Measurements from ENCODE around the gene CASKIN1. TPM values are rescaled to one million over a fixed set of nuclear protein-coding genes. Genes with fewer than 3 reads are reported as not detected.

The CASKIN1 gene
- total RNA-seq, 2 donors from 2014 or later: 8.2 to 9.7 TPM

DNA sequence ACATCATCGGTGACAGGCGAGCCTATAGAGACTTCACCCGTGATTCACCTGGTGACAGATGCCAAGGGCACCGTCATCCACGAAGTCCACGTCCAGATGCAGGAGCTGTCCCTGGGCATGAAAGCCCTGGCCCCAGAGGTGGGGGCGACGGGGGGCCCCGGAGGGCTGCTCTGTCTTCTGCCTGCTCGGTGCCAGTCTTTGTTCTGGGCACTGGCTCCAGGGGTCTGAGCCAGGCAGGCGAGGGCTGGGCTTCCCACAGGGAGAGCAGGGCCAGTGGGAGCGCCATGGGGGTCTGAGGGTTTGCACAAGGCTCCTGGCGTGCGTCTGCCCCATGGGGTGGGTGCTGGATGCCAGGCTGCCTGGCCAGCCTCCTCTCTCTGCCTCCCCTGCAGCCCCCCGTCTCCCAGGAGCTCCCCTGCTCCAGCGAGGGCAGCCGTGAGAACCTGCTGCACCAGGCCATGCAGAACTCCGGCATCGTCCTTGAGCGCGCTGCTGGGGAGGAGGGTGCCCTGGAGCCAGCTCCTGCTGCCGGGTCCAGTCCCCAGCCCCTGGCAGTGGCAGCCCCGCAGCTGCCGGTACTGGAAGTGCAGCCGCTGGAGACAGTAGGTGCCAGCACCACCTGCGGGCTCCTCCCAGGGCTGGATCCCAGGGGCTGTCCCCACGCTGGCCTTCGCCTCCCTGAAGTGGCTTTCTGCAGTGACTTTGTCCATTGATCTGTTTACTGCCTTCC is 36.8 kb upstream of the CASKIN1 start:
- Histone ChIP-seq H3K27ac (ENCODE audit: low read depth, low read length) (no peak overlapping the region), H3K36me3 (ENCODE audit: control insufficient read depth, insufficient read depth, low read length) (peaks cover 20% of the 10 kb centered on the region), H3K4me1 (ENCODE audit: control insufficient read depth, insufficient read depth, low read length) (no peaks in the 10 kb centered on the region), H3K9me3 (ENCODE audit: control insufficient read depth, low read length) (no peaks in the 10 kb centered on the region), H3K27me3 (ENCODE audit: control insufficient read depth, insufficient read depth, low read length, poor library complexity, severe bottlenecking) (peaks cover 23% of the 10 kb centered on the region), H3K4me3 (ENCODE audit: low read length) (no peak overlapping the region), H3K9ac (ENCODE audit: extremely low read depth, low read length, poor library complexity, severe bottlenecking) (no peak overlapping the region)
- no peak for DNase-seq
- H3K4me1 Mint-ChIP-seq: no peaks in the 10 kb centered on the region
- peaks cover 21% of the 10 kb centered on the region for H3K27me3 Mint-ChIP-seq (ENCODE audit: insufficient read depth)
- no peak overlapping the region for H3K27ac Mint-ChIP-seq
- H3K36me3 Mint-ChIP-seq (ENCODE audit: low read depth): peaks cover 15% of the 10 kb centered on the region
- H3K4me3 Mint-ChIP-seq: no peak overlapping the region
- WGBS, 2 experiments (ENCODE audit: insufficient coverage in 1 of 2, insufficient read length in 1 of 2): 96 to 97% methylated on average over 22 to 28 of the region's 28 CpGs
- no peaks in the 10 kb centered on the region for H3K9me3 Mint-ChIP-seq
- TF ChIP-seq, protein P1, sequence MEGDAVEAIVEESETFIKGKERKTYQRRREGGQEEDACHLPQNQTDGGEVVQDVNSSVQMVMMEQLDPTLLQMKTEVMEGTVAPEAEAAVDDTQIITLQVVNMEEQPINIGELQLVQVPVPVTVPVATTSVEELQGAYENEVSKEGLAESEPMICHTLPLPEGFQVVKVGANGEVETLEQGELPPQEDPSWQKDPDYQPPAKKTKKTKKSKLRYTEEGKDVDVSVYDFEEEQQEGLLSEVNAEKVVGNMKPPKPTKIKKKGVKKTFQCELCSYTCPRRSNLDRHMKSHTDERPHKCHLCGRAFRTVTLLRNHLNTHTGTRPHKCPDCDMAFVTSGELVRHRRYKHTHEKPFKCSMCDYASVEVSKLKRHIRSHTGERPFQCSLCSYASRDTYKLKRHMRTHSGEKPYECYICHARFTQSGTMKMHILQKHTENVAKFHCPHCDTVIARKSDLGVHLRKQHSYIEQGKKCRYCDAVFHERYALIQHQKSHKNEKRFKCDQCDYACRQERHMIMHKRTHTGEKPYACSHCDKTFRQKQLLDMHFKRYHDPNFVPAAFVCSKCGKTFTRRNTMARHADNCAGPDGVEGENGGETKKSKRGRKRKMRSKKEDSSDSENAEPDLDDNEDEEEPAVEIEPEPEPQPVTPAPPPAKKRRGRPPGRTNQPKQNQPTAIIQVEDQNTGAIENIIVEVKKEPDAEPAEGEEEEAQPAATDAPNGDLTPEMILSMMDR (conservative IDR thresholded peaks at IDR 0.05): no peak

DNA sequence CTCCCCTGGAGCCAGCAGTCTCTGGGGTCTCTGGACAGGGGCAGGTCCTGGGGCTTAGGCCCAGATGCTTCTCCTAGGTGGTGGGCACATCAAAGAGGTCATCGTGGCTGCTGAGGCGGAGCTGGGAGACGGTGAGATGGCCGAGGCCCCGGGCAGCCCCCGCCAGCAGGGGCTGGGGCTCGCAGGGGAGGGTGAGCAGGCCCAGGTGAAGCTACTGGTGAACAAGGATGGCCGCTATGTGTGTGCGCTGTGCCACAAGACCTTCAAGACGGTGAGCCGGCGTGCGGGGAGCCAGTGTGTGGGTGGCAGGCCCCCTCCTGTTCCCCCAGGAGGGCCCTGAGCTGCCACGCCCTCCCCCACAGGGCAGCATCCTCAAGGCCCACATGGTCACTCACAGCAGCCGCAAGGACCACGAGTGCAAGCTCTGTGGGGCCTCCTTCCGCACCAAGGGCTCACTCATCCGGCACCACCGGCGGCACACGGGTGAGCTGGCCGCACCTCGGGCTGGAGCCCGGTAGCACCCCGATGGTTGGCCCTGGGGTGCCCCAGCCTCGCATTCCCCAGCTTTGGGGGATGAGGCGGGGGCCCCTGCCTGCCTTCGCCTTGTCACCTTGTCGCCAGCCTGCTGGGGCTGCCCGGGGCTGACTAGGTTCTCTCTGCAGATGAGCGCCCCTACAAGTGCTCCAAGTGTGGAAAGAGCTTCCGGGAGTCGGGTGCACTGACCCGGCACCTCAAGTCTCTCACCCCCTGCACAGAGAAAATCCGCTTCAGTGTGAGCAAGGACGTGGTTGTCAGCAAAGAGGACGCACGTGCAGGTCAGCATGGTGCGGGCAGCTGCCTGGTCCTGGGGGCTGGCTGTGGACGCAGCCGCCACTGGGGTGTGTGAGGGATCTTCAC is 35.9 kb upstream of the CASKIN1 start:
- WGBS, 2 experiments (ENCODE audit: insufficient coverage in 1 of 2, insufficient read length in 1 of 2): 93 to 94% methylated on average over 29 to 41 of the region's 41 CpGs
- H3K36me3 Mint-ChIP-seq (ENCODE audit: low read depth): peaks cover 18% of the 10 kb centered on the region
- H3K4me1 Mint-ChIP-seq: no peaks in the 10 kb centered on the region
- peaks cover 15% of the 10 kb centered on the region for H3K27me3 Mint-ChIP-seq (ENCODE audit: insufficient read depth)
- Histone ChIP-seq H3K4me3 (ENCODE audit: low read length) (no peak overlapping the region), H3K4me1 (ENCODE audit: control insufficient read depth, insufficient read depth, low read length) (no peaks in the 10 kb centered on the region), H3K9ac (ENCODE audit: extremely low read depth, low read length, poor library complexity, severe bottlenecking) (no peak overlapping the region), H3K27ac (ENCODE audit: low read depth, low read length) (no peak overlapping the region), H3K27me3 (ENCODE audit: control insufficient read depth, insufficient read depth, low read length, poor library complexity, severe bottlenecking) (peaks cover 14% of the 10 kb centered on the region), H3K36me3 (ENCODE audit: control insufficient read depth, insufficient read depth, low read length) (peaks cover 20% of the 10 kb centered on the region), H3K9me3 (ENCODE audit: control insufficient read depth, low read length) (no peaks in the 10 kb centered on the region)
- TF ChIP-seq, protein P1 (conservative IDR thresholded peaks at IDR 0.05): no peak
- no peak overlapping the region for H3K27ac Mint-ChIP-seq
- no peaks in the 10 kb centered on the region for H3K9me3 Mint-ChIP-seq
- DNase-seq: no peak
- H3K4me3 Mint-ChIP-seq: no peak overlapping the region

DNA sequence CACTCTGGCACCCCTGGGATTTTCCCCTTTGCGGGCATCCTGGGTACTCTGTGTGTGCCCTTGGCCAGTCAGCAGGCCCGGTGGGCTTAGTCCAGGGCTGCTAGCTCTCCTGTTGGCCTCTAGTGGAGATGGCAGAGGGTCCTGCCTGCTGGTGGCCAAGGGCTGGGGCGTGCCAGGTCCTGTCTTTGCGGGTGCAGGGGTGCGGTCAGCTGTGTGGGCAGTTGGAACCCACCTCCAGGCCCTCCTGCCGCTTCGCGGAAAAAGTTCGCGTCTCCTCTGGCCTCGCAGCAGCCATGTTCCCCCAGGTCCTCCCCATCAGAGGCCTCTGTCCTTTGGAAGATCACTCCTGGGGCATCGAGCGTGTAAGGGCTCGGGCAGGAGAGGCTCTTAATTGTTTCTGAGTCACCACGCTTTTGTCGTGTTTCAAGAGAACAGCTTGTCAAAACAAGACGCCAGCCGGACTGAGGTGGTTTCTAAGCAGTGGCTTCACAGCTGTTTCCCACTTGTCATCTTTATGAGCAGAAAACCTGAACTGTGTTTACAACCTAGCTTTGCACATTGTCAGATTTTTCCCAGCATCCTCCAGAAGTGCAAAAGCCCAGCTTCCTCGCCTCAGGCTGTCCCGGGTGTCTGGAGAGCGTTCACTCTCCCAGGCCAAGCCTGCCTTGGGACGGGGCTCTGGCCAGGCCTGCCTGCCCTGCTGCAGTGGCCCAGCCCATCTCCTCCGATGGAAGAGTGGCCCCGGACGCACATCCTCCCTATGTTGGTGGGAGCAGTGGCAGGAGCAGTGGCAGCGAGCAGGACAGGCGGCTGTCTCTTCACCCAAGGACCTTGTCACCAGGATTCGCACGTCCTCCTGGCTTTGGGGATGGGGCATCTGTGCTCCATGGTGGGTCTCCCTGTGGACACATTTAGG is 34.9 kb upstream of the CASKIN1 start:
- peaks cover 4% of the 10 kb centered on the region for H3K27me3 ChIP-seq (ENCODE audit: control insufficient read depth, insufficient read depth, low read length, poor library complexity, severe bottlenecking)
- peaks cover 7% of the 10 kb centered on the region for H3K27me3 Mint-ChIP-seq (ENCODE audit: insufficient read depth)
- no peaks in the 10 kb centered on the region for H3K9me3 ChIP-seq (ENCODE audit: control insufficient read depth, low read length)
- H3K9me3 Mint-ChIP-seq: no peaks in the 10 kb centered on the region
- no peak overlapping the region for H3K27ac ChIP-seq (ENCODE audit: low read depth, low read length)
- H3K36me3 Mint-ChIP-seq (ENCODE audit: low read depth): peaks cover 18% of the 10 kb centered on the region
- H3K36me3 ChIP-seq (ENCODE audit: control insufficient read depth, insufficient read depth, low read length): peaks cover 30% of the 10 kb centered on the region
- no peak overlapping the region for H3K4me3 ChIP-seq (ENCODE audit: low read length)
- no peak for DNase-seq
- H3K4me1 Mint-ChIP-seq: no peaks in the 10 kb centered on the region
- TF ChIP-seq, protein P1 (conservative IDR thresholded peaks at IDR 0.05): no peak
- H3K9ac ChIP-seq (ENCODE audit: extremely low read depth, low read length, poor library complexity, severe bottlenecking): no peak overlapping the region
- H3K4me3 Mint-ChIP-seq: no peak overlapping the region
- WGBS, 2 experiments (ENCODE audit: insufficient coverage in 1 of 2, insufficient read length in 1 of 2): 94 to 98% methylated on average over 24 to 29 of the region's 29 CpGs
- H3K4me1 ChIP-seq (ENCODE audit: control insufficient read depth, insufficient read depth, low read length): no peaks in the 10 kb centered on the region
- no peak overlapping the region for H3K27ac Mint-ChIP-seq
